NCI-H1048 (cell line): ENCODE data around the gene OR5M8.

Source experiments
- DNase-seq: peaks from one replicate; lab custom pipeline; 2025; lab: John Stamatoyannopoulos, UW

OR5M8 gene

GRCh38 chr11:56491270-56491669, at the start of gene OR5M8:
Gene OR5M8, minus strand, starts transcription at chr11:56491370. Its CDS starts 0 bp downstream, at chr11:56491370.
- DNase-seq = no peak

- DNase-seq = no peak
These were observed 42.0 kb upstream of the OR5M8 start for GRCh38 chr11:56533054-56533740.

GRCh38 chr11:56531856-56532255, 40.7 kb upstream of the OR5M8 start:
- DNase-seq = no peak

DNA sequence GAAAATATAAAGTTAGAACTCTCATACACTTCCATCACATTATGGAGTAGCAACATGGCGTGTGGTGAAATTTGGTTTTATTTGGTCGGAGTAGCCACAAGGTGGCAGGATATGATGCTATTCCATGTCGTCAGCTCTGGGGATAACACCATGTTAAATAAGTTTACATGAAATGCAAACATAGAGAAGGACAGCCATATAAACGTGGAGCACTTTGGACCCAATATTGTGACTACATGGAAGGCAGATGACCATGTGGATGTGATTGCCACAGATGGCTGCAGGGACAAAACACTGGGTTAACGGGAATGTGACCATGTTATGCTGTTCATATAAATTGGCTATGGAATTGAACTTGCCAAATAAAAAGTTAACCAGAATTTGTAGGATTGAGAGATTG, 30.8 kb upstream of the OR5M8 start:
- DNase-seq = no peak

DNA sequence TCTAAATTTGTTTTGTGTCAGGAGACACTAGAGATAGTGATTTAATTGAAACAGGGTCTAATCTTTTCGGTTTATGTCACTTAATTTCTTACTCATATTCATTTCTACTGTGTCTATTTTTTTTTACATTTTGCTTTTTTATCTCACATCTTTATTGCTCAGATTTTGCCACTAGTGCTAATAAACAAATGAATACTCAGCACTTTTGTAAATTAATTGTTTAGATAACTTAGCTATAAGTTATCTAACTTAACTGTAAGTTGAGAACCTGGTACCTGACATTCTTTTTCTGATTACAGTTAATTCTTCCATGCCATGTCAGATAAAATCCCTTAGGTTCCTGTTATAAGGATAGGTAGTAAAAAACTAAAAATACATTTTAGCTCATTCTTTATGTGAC, 22.1 kb upstream of the OR5M8 start:
- no peak for DNase-seq

DNA sequence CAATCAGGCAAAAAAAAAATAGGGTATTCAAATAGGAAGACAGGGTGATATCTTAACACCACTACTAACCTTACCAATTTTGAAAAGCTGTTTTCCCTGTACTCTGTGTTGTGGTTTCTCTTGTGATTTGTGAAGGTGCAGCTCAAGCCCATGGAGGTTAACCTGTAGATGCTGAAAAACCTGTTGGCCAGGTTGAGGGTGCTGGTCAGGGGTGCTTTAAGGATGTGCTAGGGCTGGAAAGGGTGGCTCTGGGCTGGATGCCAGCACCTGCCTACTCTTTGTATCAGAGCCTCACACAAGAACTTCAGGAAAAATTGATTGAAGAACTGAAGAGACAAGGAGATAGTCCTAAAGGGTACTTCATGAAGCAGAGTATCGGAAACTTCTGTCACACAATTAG, 18.3 kb upstream of the OR5M8 start:
- DNase-seq = no peak

GRCh38 chr11:56497010-56497409, 5.8 kb upstream of the OR5M8 start:
- no peak for DNase-seq

GRCh38 chr11:56495117-56495516, 3.9 kb upstream of the OR5M8 start:
- DNase-seq = no peak

GRCh38 chr11:56486801-56487200, 4.4 kb downstream of the OR5M8 start:
- DNase-seq = no peak

DNA sequence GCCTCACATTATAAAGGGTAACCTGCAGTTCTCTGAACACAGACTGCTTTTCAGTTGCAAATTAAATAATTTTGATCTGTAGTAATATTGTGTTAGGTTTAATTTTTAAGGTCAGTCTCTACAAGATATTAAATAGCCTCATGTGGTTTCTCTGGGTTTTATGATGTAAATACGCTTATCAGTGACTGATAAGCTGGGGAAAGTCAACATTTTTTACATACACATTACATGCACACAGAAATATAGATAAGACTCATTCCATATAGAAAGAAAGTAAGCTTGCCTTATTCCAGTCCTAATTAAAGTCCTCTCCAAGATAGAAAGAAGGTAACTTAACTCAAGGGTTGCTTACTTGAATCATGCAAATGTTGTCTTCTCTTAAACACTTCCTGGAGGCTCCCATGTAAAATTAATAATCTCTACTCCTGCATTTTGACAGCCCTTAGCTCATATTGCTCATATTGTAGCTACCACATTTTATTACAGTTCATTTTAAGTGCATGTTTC, 16.4 kb downstream of the OR5M8 start:
- no peak for DNase-seq

DNA sequence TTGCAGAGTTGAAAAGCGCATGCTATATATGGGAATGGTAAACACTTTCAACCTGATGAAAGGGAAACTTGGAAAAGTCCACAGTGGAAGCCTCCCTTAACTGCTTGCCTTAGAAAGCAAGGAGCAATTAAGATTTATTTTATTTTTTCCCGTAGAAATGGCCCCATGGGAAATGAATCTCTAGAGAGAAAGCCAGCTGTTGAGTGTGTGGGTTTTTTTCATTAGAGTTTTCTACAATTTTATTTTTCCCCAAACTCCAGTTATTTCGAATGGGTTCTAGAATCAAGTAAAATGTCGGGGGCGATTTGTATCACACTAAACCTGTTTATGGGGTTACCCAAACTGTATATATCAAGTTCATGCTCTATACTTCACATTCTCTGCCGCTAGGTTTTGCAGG, 17.9 kb downstream of the OR5M8 start, which contains the start of gene OR5M3:
Gene OR5M3 (minus strand): TSS at position 101 of the 400 bp plus-strand sequence. CDS start 2,855 bp downstream, outside the sequence.
- no peak for DNase-seq

GRCh38 chr11:56457076-56457475, 34.1 kb downstream of the OR5M8 start:
- DNase-seq = no peak

DNA sequence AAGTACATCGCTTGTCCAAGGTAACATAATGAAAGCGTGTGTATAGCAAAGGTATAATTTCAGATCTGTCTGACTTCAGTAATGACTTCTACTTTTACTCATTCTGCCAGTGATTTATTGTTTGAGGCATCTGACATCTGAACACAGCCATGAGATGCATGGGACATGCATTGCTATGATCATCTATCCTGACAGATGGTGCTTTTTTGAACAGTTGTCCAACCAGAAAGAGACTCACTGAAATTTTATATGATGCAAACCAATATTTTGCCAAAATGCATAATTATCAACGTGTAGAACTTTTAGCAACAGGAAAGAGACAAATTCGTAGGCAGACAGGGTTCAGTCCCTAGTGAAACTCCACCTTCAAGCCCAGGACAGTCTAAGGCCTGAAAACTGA, 37.6 kb downstream of the OR5M8 start:
- DNase-seq = no peak
